NCI-H510A (cell line): ENCODE results near the gene NUTM2E.
"Not testable (repeated sequence)": the region's sequence is repeated elsewhere in the genome, so short reads cannot be mapped to it uniquely, and the experiment has no call there.

Source experiments
- DNase-seq: peaks from one replicate; lab custom pipeline; 2025; lab: John Stamatoyannopoulos, UW

Gene NUTM2E

GRCh38 chr10:79826496-79827215 is at the start of gene NUTM2E:
TSS of gene NUTM2E (plus strand) at chr10:79826739. CDS start at chr10:79841741, 15,002 bp downstream.
- peak; percentile 24 for DNase-seq

DNA sequence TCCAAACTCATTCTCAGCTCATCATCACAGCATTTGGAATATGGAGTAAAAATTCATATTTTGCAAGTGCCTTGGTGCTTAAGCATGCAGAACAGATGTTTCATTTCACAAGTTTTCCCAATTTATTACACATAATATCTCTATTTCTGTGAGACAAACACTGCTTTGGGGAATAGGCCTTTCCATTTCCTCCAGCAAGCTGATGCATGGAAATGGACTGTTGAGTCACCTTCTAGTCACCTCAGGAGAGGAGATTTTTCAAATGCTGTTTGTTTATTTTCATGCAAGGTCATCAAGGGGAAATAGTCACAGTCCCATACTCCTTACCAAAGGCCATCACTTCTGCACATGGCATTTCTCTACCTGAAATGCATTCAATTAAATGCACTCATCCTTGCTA is 48.5 kb upstream of the NUTM2E start:
- DNase-seq = not testable (repeated sequence)

- DNase-seq = not testable (repeated sequence)
Observed at GRCh38 chr10:79779310-79779938, 47.1 kb upstream of the NUTM2E start.

DNA sequence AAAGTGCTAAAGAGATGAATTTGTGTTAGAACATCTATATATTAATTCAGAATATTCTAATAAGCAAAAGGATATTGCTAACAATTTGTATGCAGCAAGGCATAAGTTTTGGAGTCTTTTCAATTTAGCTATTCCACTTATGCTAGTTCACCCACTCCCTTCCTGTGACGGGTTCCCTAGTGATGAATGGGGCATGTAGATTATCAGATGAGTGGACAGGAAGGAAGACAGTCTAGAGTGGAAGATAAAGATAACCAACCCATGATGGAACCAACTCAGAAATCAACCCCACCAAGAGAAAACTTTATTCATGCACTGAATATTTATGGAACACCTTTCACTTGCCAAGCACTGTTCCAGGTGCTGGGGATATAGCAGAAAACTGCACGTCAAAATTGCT is 46.5 kb upstream of the NUTM2E start:
- DNase-seq = not testable (repeated sequence)

DNA sequence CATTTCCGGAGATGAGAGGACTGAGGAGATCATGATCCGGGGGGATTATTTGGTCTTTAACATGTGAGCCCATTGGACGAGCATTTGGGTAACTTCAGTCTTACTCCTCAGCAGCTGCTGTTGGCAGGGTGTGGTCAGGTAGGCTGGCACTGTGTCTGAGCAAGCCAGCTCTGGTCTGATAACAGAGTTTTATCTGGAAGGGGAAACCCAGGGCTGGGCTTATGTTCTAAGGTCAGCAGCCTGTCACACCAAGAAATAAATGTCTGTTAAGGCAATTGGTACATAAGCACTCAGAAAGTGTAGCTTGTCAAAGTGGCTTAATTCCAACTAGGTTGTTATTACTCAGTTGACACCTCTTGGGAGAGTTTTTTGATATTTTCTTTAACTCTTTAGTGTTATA is 45.0 kb upstream of the NUTM2E start:
- DNase-seq = not testable (repeated sequence)

DNA sequence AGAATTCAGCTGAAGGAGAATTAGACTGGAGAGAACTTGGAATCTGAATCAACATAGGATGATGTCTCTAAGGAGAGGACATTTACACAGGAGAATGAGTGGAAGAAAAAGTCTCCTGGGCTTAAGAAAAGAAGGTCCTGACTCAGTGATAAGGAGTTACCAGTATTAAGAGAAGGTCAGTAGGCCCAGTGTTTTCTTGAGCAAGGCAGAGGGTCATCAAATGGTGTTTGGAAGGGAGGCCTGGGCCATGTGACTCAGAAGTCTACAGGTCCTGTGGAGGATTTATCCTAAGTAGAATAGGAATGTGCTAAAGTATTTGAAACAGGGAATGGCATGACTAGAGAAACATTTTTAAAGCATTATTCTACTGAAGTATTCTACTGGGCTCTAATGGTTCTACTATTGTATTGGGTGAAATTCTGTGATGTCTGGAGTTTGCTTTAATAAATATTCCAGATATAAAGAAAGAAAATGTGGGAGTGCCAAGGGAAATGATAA is 39.0 kb upstream of the NUTM2E start:
- not testable (repeated sequence) for DNase-seq

DNA sequence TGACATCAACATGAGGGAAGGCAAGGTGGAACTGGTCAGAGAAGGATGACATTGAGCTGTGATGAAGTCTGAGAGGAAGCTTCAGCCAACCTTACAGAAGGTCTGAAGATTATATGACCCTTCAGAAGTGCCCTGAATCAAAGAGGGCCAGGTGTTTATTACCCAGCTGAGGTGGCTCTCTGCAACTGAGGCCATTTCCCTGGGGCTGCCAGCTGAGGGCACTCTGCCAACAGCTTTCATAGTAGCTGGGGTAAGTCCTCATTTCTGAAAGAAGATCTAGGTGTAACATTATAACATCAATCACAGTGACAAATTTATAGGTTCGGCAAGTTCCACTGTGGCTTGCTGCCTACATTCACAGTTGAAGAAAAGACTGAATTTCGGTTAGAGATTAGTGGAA is 37.2 kb upstream of the NUTM2E start:
- not testable (repeated sequence) for DNase-seq

DNA sequence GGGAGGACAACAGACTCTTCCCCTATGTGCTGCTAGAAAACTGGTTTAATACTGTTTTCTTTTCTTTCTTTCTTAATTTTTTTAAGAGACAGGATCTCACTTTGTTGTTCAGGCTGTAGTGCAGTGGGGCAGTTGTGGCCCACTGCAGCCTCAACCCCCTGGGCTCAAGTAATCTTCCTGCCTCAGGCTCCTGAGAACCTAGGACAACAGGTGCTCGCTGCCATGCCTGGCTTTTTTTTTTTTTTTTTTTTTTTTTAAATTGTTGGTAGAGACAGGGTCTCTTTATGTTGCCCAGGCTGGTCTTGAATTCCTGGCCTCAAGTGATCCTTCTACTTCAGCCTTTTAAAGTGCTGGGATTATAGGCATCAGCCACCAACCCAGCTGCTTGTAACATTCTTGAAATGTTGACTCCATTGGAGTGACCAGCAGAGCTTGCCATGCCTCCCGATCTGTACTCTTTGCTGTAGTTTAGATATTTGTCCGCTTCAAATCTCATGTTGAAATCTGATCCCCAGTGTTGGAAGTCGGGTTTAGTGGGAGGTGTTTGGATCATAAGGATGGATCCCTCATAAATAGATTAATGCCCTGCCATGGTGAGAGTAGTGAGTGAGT is 34.5 kb upstream of the NUTM2E start:
- not testable (repeated sequence) for DNase-seq

DNA sequence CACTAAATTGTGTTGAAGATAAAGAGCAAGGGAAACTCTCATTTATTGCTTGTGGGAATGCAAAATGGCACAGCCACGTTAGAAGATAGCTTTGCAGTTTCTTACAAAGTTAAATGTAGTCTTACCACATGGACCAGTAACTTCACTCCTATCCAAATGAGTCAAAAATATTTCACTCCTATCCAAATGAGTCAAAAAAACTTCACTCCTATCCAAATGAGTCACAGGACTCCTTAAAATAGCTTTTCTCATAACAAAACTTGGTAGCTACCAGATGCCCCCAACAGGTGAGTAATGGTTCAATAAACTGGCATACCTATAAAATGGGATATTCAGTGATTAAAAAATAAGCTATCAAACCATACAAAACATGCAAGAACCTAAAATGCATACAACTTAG is 27.2 kb upstream of the NUTM2E start:
- not testable (repeated sequence) for DNase-seq

- not testable (repeated sequence) for DNase-seq
Observed at GRCh38 chr10:79805857-79806256, 20.7 kb upstream of the NUTM2E start.

- not testable (repeated sequence) for DNase-seq
Observed at GRCh38 chr10:79811895-79812294, 14.6 kb upstream of the NUTM2E start.

- not testable (repeated sequence) for DNase-seq
Observed at GRCh38 chr10:79816290-79816689, 10.2 kb upstream of the NUTM2E start.

GRCh38 chr10:79823387-79823786 is 3.2 kb upstream of the NUTM2E start:
- not testable (repeated sequence) for DNase-seq

DNA sequence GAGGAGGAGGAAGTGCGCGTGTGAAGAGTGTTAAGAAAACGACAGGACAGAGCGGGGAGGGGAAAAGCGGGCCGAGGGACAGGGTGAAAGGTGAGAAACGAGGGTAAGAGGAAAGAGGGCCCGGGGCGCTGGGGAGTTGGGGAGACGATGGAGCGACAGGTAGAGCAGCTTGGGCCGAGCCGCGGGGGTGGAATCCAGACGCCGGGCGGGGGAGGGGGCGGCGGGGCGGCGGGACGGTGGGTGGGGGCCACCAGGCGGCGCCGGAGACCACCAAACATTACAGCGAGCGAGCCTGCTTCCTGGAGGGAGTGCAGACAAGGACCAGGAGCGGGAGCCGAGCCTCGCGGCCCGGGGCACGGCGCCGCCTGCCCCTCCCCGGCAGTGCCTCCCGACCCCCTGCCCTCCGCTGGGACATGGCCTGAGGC is 940 bp upstream of the NUTM2E start:
- not testable (repeated sequence) for DNase-seq

DNA sequence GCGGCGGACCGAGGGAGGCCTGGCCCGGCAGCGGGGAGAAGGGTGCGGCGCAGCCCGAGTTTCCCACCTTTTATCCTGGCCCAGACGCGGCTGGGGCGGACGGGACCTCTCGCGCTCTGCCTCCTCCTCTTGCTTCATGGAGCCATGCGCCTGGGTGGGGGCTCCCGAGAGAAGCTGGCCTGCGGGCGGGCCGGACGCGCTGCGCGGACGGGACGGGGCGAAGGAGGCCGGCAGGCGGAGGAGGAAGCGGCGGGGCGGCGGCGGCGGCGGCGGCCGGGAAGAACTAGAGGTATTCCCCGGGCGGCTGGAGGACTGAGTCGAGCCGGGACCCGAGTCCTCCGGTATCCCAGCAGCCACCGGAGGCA is 426 bp upstream of the NUTM2E start:
- DNase-seq = not testable (repeated sequence)

DNA sequence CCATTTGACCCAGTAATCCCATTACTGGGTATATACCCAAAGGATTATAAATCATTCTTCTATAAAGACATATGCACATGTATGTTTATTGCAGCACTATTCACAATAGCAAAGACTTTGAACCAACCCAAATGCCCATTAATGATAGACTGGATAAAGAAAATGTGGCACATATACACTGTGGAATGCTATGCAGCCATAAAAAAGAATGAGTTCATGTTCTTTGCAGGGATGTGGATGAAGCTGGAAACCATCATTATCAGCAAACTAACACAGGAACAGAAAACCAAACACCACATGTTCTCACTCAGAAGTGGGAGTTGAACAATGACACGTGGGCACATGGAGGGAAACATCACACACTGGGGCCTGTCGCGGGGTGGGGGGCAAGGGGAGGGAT is 7.3 kb downstream of the NUTM2E start:
- not testable (repeated sequence) for DNase-seq

DNA sequence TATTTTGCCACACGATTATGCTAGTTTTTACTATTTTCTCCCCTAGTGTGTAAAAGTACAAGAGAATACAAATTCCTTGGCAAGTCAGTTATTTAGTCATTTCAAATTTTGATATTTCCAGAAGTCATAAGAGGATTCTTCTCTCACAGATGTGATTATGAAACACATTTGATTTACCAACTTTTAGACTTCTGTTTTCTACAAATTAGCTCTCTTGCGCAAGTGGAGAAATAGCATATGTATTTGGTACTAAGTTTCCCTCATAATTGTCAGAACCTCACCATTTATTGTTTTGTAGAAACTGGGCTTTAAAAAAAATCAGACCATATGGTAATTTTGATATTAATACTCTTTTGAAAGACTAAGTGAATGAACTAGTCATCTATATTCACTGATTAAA is 9.4 kb downstream of the NUTM2E start:
- DNase-seq = not testable (repeated sequence)

DNA sequence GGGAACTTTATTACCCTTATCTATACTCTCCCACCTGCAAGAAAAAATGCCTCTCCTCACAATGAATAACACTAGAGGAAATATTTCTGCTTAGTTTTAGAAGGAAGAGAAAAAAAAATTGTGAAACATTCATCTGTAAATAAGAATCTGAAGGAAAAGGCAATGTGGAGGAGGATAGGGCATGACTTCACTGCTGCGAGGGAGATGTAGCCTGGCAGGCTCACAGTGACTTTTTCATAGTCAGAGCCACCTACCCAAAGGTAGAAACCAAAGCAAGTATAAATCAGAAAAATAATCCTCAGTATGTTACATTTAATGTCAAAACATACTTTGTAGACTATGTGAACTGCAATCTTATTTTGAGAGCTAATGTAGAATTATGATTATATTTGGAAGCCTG is 10.4 kb downstream of the NUTM2E start:
- not testable (repeated sequence) for DNase-seq

- not testable (repeated sequence) for DNase-seq
Observed at GRCh38 chr10:79838441-79838840, 11.9 kb downstream of the NUTM2E start.

GRCh38 chr10:79853191-79853854 is 26.8 kb downstream of the NUTM2E start:
- not testable (repeated sequence) for DNase-seq

DNA sequence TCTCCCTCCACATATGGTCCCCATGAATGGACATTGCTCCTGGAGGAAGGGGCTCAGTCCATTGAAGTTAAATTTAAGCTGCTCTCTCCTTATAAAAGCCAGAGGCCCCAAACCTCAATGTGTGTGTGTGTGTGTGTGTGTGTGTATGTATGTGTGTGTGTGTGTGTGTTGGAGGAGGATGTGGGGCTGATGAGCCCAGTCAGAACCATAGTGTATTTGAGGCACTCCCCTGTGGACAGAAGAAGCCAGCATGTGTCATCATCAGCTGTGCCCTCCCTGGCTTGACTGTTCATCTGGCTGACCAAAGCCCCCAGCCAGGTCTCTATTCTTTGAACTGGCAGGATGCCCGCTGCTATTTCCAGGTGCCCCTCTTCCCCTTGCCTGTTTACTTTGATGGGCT is 35.7 kb downstream of the NUTM2E start:
- DNase-seq = not testable (repeated sequence)

- DNase-seq = not testable (repeated sequence)
Observed at GRCh38 chr10:79862803-79863202, 36.3 kb downstream of the NUTM2E start.
